ENCODE results near the gene OXSR1.
"Not testable (repeated sequence)": the region's sequence is repeated elsewhere in the genome, so short reads cannot be mapped to it uniquely, and the experiment has no call there.

Gene OXSR1

GRCh38 chr3:38235466-38235865 lies 70.1 kb downstream of the OXSR1 start:
- no peak for DNase-seq

GRCh38 chr3:38238416-38239008 lies 73.2 kb downstream of the OXSR1 start:
- DNase-seq: no peak

- not testable (repeated sequence) for DNase-seq
These were observed 77.5 kb downstream of the OXSR1 start for GRCh38 chr3:38242812-38243211.

GRCh38 chr3:38245930-38246329 lies 80.6 kb downstream of the OXSR1 start:
- DNase-seq: no peak

GRCh38 chr3:38247366-38248035 lies 82.2 kb downstream of the OXSR1 start:
- DNase-seq: no peak

GRCh38 chr3:38250198-38250597 lies 84.9 kb downstream of the OXSR1 start:
- DNase-seq: no peak

- DNase-seq: no peak
These were observed 85.9 kb downstream of the OXSR1 start for GRCh38 chr3:38251197-38251596.

- DNase-seq: no peak
These were observed 88.4 kb downstream of the OXSR1 start for GRCh38 chr3:38253704-38254103.

- no peak for DNase-seq
These were observed 89.5 kb downstream of the OXSR1 start for GRCh38 chr3:38254872-38255271.

- no peak for DNase-seq
These were observed 90.3 kb downstream of the OXSR1 start for GRCh38 chr3:38255627-38256026.

- DNase-seq: no peak
These were observed 92.2 kb downstream of the OXSR1 start for GRCh38 chr3:38257583-38257982.

GRCh38 chr3:38260474-38260873 lies 95.1 kb downstream of the OXSR1 start:
- no peak for DNase-seq

- no peak for DNase-seq
These were observed 99.0 kb downstream of the OXSR1 start for GRCh38 chr3:38264353-38264771.

- DNase-seq: no peak
These were observed 99.4 kb downstream of the OXSR1 start for GRCh38 chr3:38264779-38265178.

- DNase-seq: no peak
These were observed 100.4 kb downstream of the OXSR1 start, which contains the start of gene SLC22A13 for GRCh38 chr3:38265604-38266307. Gene SLC22A13, plus strand, starts transcription at chr3:38265812. Its CDS starts 49 bp downstream, at chr3:38265861.

- DNase-seq: no peak
These were observed 101.5 kb downstream of the OXSR1 start for GRCh38 chr3:38266810-38267209.

- DNase-seq: no peak
These were observed 102.3 kb downstream of the OXSR1 start for GRCh38 chr3:38267662-38268061.

GRCh38 chr3:38268087-38268486 lies 102.8 kb downstream of the OXSR1 start:
- no peak for DNase-seq

GRCh38 chr3:38268522-38268921 lies 103.2 kb downstream of the OXSR1 start:
- no peak for DNase-seq

- DNase-seq: no peak
These were observed 105.3 kb downstream of the OXSR1 start for GRCh38 chr3:38270606-38271005.

- DNase-seq: no peak
These were observed 106.2 kb downstream of the OXSR1 start for GRCh38 chr3:38271553-38271952.

GRCh38 chr3:38274864-38275649 lies 109.7 kb downstream of the OXSR1 start:
- no peak for DNase-seq

- DNase-seq: no peak
These were observed 110.3 kb downstream of the OXSR1 start for GRCh38 chr3:38275658-38276057.

Data from NCI-H2029 (cell line).